ENCODE measurements around the gene UPF3A.
"Not testable (repeated sequence)": the region's sequence is repeated elsewhere in the genome, so short reads cannot be mapped to it uniquely, and the experiment has no call there.

The UPF3A gene

GRCh38 chr13:114309806-114310410 lies 28.5 kb downstream of the UPF3A start:
- DNase-seq, result peak; percentile 30

GRCh38 chr13:114310956-114311355 lies 29.6 kb downstream of the UPF3A start:
- DNase-seq, result no peak

- no peak for DNase-seq
Observed at GRCh38 chr13:114311387-114311786, 30.0 kb downstream of the UPF3A start.

- DNase-seq, result peak; percentile 10
Observed at GRCh38 chr13:114311908-114312307, 30.5 kb downstream of the UPF3A start.

GRCh38 chr13:114313061-114313860 lies 31.9 kb downstream of the UPF3A start:
- DNase-seq, result no peak

GRCh38 chr13:114314074-114314912 lies 32.9 kb downstream of the UPF3A start, which contains the start of gene CHAMP1:
Gene CHAMP1 (plus strand): TSS chr13:114314503. CDS start chr13:114323843, 9,340 bp downstream.
- DNase-seq, result peak; percentile 88

GRCh38 chr13:114315074-114315785 lies 33.8 kb downstream of the UPF3A start:
- no peak for DNase-seq

- no peak for DNase-seq
Observed at GRCh38 chr13:114318624-114319023, 37.2 kb downstream of the UPF3A start.

- DNase-seq, result no peak
Observed at GRCh38 chr13:114319441-114319913, 38.1 kb downstream of the UPF3A start.

- no peak for DNase-seq
Observed at GRCh38 chr13:114320065-114320464, 38.7 kb downstream of the UPF3A start.

- no peak for DNase-seq
Observed at GRCh38 chr13:114321256-114321655, 39.9 kb downstream of the UPF3A start.

- DNase-seq, result no peak
Observed at GRCh38 chr13:114323349-114323748, 41.9 kb downstream of the UPF3A start.

- DNase-seq, result no peak
Observed at GRCh38 chr13:114324334-114324733, 42.9 kb downstream of the UPF3A start.

- no peak for DNase-seq
Observed at GRCh38 chr13:114325729-114326128, 44.3 kb downstream of the UPF3A start.

- no peak for DNase-seq
Observed at GRCh38 chr13:114328034-114328433, 46.6 kb downstream of the UPF3A start.

- no peak for DNase-seq
Observed at GRCh38 chr13:114328595-114328994, 47.2 kb downstream of the UPF3A start.

- DNase-seq, result no peak
Observed at GRCh38 chr13:114330086-114330485, 48.7 kb downstream of the UPF3A start.

GRCh38 chr13:114333881-114334280 lies 52.5 kb downstream of the UPF3A start:
- not testable (repeated sequence) for DNase-seq

- no peak for DNase-seq
Observed at GRCh38 chr13:114334305-114335053, 53.1 kb downstream of the UPF3A start.

GRCh38 chr13:114336457-114336856 lies 55.1 kb downstream of the UPF3A start:
- not testable (repeated sequence) for DNase-seq

- no peak for DNase-seq
Observed at GRCh38 chr13:114338959-114339358, 57.6 kb downstream of the UPF3A start.

All from NCI-H1694 treated with DMSO at 0.1 percent for 48 hours (cell line).